GM21528 (cell line): ENCODE data around the gene SLC26A1.
"Not testable (repeated sequence)": the region's sequence is repeated elsewhere in the genome, so short reads cannot be mapped to it uniquely, and the experiment has no call there.

Experiments used
- ATAC-seq: cut with Tn5 transposase; IDR thresholded peaks from one replicate; pipeline ENCODE4 v1.9.1; 2021; ENCODE audit warnings: mild to moderate bottlenecking, moderate library complexity; ENCODE audit not compliant: unreplicated experiment, low FRiP score

SLC26A1 gene

DNA sequence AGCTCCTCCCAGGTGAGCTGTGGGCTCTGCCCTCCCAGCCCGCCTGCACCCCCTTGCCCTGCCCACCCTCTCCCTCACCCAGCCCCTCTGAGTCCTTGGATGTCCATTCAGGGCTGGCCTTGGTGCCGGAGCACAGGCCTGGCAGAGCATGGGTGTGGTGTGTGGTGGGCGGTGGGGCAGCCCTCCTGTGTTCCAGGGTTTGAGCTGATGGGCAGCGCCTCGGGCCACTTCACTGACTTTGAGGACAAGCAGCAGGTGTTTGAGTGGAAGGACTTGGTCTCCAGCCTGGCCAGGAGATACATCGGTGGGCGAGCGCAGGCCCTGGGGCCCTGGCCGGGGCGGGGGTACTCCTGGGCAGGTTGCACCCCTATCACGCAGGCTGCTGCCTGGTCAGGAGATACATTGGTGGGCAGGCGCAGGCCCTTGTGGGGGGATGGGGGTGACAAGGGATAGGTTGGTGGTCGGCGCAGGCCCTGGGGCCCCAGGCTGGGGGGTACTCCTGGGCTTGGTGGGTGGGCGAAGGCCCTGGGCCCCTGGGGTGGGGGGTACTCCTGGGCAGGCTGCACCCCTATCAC lies 7.6 kb upstream of the SLC26A1 start:
- ATAC-seq, result no peak

- no peak for ATAC-seq
Observed at GRCh38 chr4:999882-1000425, 6.8 kb upstream of the SLC26A1 start.

DNA sequence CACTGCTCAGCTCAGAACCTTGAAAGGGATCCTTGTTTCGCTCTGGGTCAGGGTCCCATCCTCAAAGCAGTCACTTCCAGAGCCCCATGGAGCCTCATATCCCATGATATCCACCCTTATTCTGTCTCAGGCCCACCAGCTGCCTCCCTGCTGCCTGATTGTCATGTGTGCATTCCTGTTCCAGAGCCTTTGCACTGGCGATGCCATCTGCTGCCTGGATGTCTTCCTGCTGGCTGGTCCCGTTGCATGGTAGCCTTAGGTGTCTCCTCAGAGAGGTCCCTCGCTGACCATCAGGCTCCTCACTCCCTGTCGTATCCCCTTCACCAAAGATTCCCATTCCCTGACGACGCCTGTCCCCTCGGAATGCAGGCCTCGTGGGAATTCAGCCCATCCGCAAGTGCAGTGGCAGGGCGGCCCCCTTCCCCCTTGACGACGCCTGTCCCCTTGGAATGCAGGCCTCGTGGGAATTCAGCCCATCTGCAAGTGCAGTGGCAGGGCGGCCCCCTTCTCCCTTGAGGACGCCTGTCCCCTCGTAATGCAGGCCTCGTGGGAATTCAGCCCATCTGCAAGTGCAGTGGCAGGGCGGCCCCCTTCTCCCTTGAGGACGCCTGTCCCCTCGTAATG lies 6.1 kb upstream of the SLC26A1 start:
- ATAC-seq, result not testable (repeated sequence)

DNA sequence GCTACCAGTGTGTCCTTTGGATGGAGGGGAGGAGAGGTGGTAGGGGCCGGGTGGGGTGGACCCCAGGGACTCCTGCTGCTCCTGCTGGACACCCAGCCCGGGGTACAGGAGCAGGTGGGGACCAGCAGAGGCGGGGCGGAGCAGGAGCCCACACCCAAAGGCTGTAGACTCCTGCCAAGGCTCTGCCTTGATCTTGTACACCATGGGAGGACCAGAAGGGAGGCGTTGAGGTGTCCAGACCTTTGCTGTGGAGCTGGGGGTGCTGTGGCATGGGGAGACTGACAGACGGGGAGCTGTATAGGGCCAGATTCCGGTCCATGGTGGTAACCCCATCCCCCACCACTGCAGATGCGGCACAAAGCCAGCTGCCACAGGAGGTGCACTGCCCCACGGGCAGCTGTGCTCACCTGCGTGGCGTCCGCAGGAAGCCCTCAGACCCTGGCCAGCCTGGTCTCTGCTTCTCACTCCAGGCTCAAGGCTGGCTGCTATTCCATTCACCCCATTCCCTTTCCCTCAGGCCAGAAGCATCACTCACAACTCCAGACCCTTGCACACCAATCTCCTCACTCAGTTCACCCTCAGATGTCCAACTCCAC lies 5.0 kb upstream of the SLC26A1 start:
- ATAC-seq, result no peak

GRCh38 chr4:997375-998071 lies 4.3 kb upstream of the SLC26A1 start:
- no peak for ATAC-seq

GRCh38 chr4:996997-997374 lies 3.8 kb upstream of the SLC26A1 start:
- no peak for ATAC-seq

DNA sequence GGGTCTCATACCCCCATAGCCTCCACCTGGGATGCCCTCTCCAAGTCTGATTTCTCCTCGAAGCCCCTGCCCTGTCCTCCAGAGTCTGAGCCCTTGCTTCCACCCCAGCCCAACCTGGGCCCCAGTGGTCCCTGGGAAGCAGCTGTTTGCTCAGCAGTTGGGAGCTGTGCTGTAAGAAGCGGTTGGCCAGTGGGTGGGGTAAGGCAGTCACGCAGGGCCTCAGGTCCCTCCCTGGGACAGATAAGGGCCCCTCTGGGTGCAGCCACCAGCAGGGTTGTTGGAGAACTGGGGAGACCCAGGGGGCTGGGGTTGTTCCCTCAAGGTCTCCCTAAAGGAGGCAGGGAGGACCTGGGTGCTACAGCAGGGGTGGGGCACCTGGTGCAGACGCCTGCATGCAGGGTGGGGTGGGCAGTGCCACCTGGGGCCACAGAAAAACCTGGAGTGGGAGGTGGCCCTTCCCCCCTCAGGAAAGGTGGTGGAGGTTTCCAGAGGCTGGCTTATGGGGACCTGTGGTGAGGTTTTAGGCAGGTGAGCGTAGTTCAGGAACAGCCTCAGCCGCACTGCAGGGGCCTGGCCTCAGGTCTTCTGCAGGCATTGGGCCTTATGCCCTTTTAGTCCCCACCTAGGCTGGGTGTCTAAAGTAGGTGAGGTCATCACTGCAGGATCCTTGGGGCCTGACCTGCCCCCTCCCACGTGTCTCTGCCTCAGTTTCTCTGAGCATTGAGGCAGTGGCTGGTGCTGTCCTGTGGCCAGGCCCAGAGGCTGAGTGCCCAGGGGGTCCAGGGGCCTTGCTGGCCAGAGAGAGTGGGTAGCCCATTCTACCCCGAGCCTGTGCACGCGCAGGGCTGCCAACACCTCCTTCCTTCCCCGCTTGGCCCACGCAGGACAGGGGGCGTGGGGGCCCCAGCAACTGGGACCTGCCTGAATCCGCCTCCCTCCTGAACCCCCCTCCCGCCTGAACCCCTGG lies 3.1 kb upstream of the SLC26A1 start:
- ATAC-seq, result no peak

- no peak for ATAC-seq
Observed at GRCh38 chr4:995311-996026, 2.3 kb upstream of the SLC26A1 start.

- ATAC-seq, result no peak
Observed at GRCh38 chr4:992297-993110, 700 bp downstream of the SLC26A1 start.

GRCh38 chr4:991451-992296 lies 1.5 kb downstream of the SLC26A1 start:
- no peak for ATAC-seq

GRCh38 chr4:990746-991367 lies 2.3 kb downstream of the SLC26A1 start:
- ATAC-seq, result no peak

GRCh38 chr4:989722-990471 lies 3.3 kb downstream of the SLC26A1 start:
- ATAC-seq, result no peak

GRCh38 chr4:988726-989721 lies 4.2 kb downstream of the SLC26A1 start:
- no peak for ATAC-seq

DNA sequence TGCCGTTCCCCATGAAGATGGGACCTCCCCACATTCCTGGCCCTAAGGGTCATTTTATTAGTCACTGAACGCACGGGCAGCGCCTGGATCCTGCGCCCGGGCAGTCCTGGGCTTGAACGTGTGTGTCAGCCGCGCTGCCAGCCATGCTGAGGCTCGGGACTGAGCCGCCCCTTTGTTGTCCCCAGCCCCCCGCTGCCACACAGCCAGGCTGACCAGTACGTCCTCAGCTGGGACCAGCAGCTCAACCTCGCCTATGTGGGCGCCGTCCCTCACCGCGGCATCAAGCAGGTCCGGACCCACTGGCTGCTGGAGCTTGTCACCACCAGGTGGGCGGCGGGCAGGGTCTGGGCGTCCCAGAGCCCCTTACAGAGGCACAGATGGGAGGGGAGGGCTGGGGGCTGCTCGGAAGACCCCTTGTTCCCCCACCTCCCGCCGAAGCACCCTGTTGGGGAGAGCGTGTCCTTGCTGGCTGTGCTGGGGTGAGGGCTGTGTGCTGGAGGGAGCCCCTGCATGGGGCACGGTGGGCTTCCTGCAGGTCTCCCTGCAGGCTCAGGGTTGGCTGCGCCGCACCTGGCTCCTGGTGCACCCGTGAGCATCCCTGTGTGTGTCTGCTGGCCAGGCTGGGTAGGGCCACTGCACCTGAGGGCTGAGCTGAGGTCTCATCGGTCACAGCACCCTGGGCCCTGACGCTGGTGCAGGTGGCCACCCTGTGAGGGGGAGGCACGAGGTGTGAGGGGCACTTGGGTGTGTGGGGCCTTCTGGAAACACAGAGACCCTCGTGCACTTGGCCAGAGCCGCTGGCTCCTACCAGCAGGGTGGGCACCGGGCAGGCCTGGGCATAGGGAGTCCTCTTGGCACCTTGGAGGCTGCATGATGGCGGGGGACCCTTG lies 5.3 kb downstream of the SLC26A1 start:
- ATAC-seq, result no peak
